H1 (cell line): ENCODE data around the gene DEDD. TPM values are rescaled to one million over a fixed set of nuclear protein-coding genes. Genes with fewer than 3 reads are reported as not detected.

Source experiments
- CTCF ChIA-PET: fragments of 300-600 bp; sonication (Branson Sonifier 250); formaldehyde crosslinking; loops from one replicate; lab custom pipeline; 2021; ENCODE audit not compliant: partially characterized antibody; lab: Charles Lee
- POLR2A ChIA-PET: fragments of 300-600 bp; sonication (Branson Sonifier 250); formaldehyde crosslinking; loops from one replicate; lab custom pipeline; 2021; ENCODE audit warnings: inconsistent platforms; ENCODE audit not compliant: partially characterized antibody; lab: Charles Lee
- DNase-seq, 2 experiments: peaks; one replicate each; pipeline versions ENCODE4 v3.0.0 to v3.0.0-alpha.2; 2010 to 2022; ENCODE audit warnings: low spot score in 2 of 2, low read depth in 1 of 2, mixed read lengths in 1 of 2
- FAIRE-seq: peaks from 2 replicates; lab custom pipeline; 2011; peaks lifted over from hg19 to GRCh38; lab: Jason Lieb, UNC
- H2AFZ ChIP-seq: 2 replicates; pipeline ENCODE4 v1.8.1; 2012; ENCODE audit warnings: low read length, inconsistent platforms
- H2AK5ac ChIP-seq: 2 replicates; pipeline ENCODE4 v1.6.1; 2013; ENCODE audit warnings: low read depth, low read length
- H2BK120ac ChIP-seq: replicated peaks from 2 replicates; pipeline ENCODE3; 2013; ENCODE audit warnings: low read depth, low read length, inconsistent platforms
- H2BK12ac ChIP-seq: 2 replicates; pipeline ENCODE4 v1.6.1; 2013; ENCODE audit warnings: low read depth, low read length
- H2BK15ac ChIP-seq: 2 replicates; pipeline ENCODE4 v1.6.1; 2013; ENCODE audit warnings: low read length
- H2BK20ac ChIP-seq: 2 replicates; pipeline ENCODE4 v1.6.1; 2013; ENCODE audit warnings: low read length
- H2BK5ac ChIP-seq: 2 replicates; pipeline ENCODE4 v1.6.1; 2013; ENCODE audit warnings: low read depth, low read length
- H3K14ac ChIP-seq: 2 replicates; pipeline ENCODE4 v1.6.1; 2013; ENCODE audit warnings: inconsistent platforms; ENCODE audit not compliant: insufficient read length
- H3K18ac ChIP-seq: 2 replicates; pipeline ENCODE4 v1.6.1; 2013; ENCODE audit warnings: low read length; ENCODE audit errors: extremely low read depth
- H3K23ac ChIP-seq: 2 replicates; pipeline ENCODE4 v1.6.1; 2013; ENCODE audit warnings: inconsistent platforms; ENCODE audit not compliant: insufficient read length
- H3K23me2 ChIP-seq: 2 replicates; pipeline ENCODE4 v1.6.1; 2013; ENCODE audit warnings: low read depth, low read length
- H3K27ac ChIP-seq: 2 replicates; pipeline ENCODE4 v1.6.1; 2011; ENCODE audit warnings: low read depth, low read length, inconsistent platforms
- H3K27me3 ChIP-seq, 4 experiments: replicated peaks in 1 of 4; 1 replicate in 1 of 4; 2 replicates in 3 of 4; pipeline versions ENCODE4 v1.6.1 to v1.8.1; 2011 to 2013; ENCODE audit warnings: low read length in 3 of 4, mild to moderate bottlenecking in 3 of 4, inconsistent platforms in 2 of 4, mixed read lengths in 2 of 4, moderate library complexity in 1 of 4; ENCODE audit not compliant: control insufficient read depth in 3 of 4, insufficient read depth in 3 of 4; ENCODE audit errors: extremely low read depth in 1 of 4
- H3K36me3 ChIP-seq, 4 experiments: 2 replicates each; pipeline versions ENCODE4 v1.6.1 to v1.8.1; 2011 to 2013; ENCODE audit warnings: mild to moderate bottlenecking in 4 of 4, low read length in 3 of 4, moderate library complexity in 2 of 4, control low read depth in 1 of 4, inconsistent platforms in 1 of 4; ENCODE audit not compliant: insufficient read depth in 4 of 4, control insufficient read depth in 2 of 4
- H3K4ac ChIP-seq: replicated peaks from 2 replicates; pipeline ENCODE3; 2013; ENCODE audit warnings: low read length, low read depth, mixed read lengths, inconsistent platforms; ENCODE audit not compliant: insufficient read length
- H3K4me1 ChIP-seq, 4 experiments: replicated peaks in 1 of 4; 1 replicate in 1 of 4; 2 replicates in 3 of 4; pipeline versions ENCODE4 v1.6.1 to v1.8.1; 2011 to 2013; ENCODE audit warnings: low read length in 3 of 4, inconsistent platforms in 2 of 4, mixed read lengths in 1 of 4; ENCODE audit not compliant: insufficient read depth in 4 of 4, control insufficient read depth in 3 of 4
- H3K4me2 ChIP-seq, 2 experiments: 2 replicates each; pipeline versions ENCODE4 v1.6.1 to v1.8.1; 2011 to 2013; ENCODE audit warnings: low read depth in 2 of 2, low read length in 2 of 2, control low read depth in 1 of 2, inconsistent platforms in 1 of 2, mild to moderate bottlenecking in 1 of 2; ENCODE audit not compliant: insufficient read depth in 1 of 2
- H3K4me3 ChIP-seq, 4 experiments: fragments of 200-600, 300-600 bp in 1 of 4; sonication (generic), shearing (Covaris generic), sonication (Bioruptor Twin) in 1 of 4; 2 replicates each; pipeline versions ENCODE4 v1.5.1 to v1.8.1; 2011 to 2016; ENCODE audit warnings: low read length in 4 of 4, low read depth in 3 of 4, control low read depth in 2 of 4, inconsistent platforms in 2 of 4, mild to moderate bottlenecking in 2 of 4, mixed read lengths in 1 of 4, moderate library complexity in 1 of 4; ENCODE audit not compliant: insufficient read depth in 2 of 4; ENCODE audit errors: extremely low read depth in 1 of 4
- H3K56ac ChIP-seq: replicated peaks from 2 replicates; pipeline ENCODE3; 2013; ENCODE audit warnings: low read depth, mild to moderate bottlenecking, mixed read lengths, low read length, inconsistent platforms; ENCODE audit not compliant: insufficient read length
- H3K79me1 ChIP-seq: 2 replicates; pipeline ENCODE4 v1.6.1; 2013; ENCODE audit warnings: low read depth, low read length, control low read depth
- H3K79me2 ChIP-seq, 2 experiments: 2 replicates each; pipeline versions ENCODE4 v1.6.1 to v1.8.1; 2012 to 2013; ENCODE audit warnings: low read length in 2 of 2, mild to moderate bottlenecking in 2 of 2, inconsistent platforms in 1 of 2; ENCODE audit not compliant: insufficient read depth in 2 of 2, control insufficient read depth in 1 of 2
- H3K9ac ChIP-seq, 4 experiments: replicated peaks in 1 of 4; 1 replicate in 1 of 4; 2 replicates in 3 of 4; pipeline versions ENCODE4 v1.6.1 to v1.8.1; 2011 to 2013; ENCODE audit warnings: low read depth in 3 of 4, low read length in 3 of 4, control low read depth in 2 of 4, mild to moderate bottlenecking in 2 of 4, moderate library complexity in 2 of 4, inconsistent platforms in 1 of 4; ENCODE audit errors: extremely low read depth in 1 of 4
- H3K9me3 ChIP-seq, 2 experiments: 2 replicates each; pipeline versions ENCODE4 v1.6.1 to v1.8.1; 2012 to 2013; ENCODE audit warnings: mild to moderate bottlenecking in 2 of 2, moderate library complexity in 2 of 2, control low read depth in 1 of 2, inconsistent platforms in 1 of 2, low read depth in 1 of 2, low read length in 1 of 2, mixed read lengths in 1 of 2; ENCODE audit not compliant: insufficient read depth in 2 of 2
- H4K20me1 ChIP-seq, 2 experiments: replicated peaks in 1 of 2; 2 replicates each; pipeline versions ENCODE3 to v1.8.1; 2011 to 2013; ENCODE audit warnings: inconsistent platforms in 2 of 2, low read length in 2 of 2, mild to moderate bottlenecking in 1 of 2; ENCODE audit not compliant: insufficient read depth in 2 of 2, control insufficient read depth in 1 of 2
- H4K5ac ChIP-seq: 2 replicates; pipeline ENCODE4 v1.6.1; 2013; ENCODE audit warnings: low read length, low read depth, mixed read lengths, inconsistent platforms; ENCODE audit not compliant: insufficient read length
- H4K8ac ChIP-seq: 2 replicates; pipeline ENCODE4 v1.8.0; 2013; ENCODE audit warnings: mild to moderate bottlenecking, moderate library complexity, low read length, inconsistent platforms; ENCODE audit not compliant: insufficient read depth; ENCODE audit errors: extremely low read depth
- H4K91ac ChIP-seq: replicated peaks from 2 replicates; pipeline ENCODE3; 2013; ENCODE audit warnings: low read length, mixed read lengths, inconsistent platforms; ENCODE audit not compliant: insufficient read length
- BACH1 ChIP-seq: IDR thresholded peaks from 2 replicates; pipeline ENCODE4 v1.6.1; 2012; ENCODE audit warnings: low read length, improper control_type of control experiment
- BRCA1 ChIP-seq: IDR thresholded peaks from 2 replicates; pipeline ENCODE4 v1.6.1; 2012; ENCODE audit warnings: low read depth, low read length, improper control_type of control experiment
- EP300 ChIP-seq, 2 experiments: IDR thresholded peaks; 1 replicate in 1 of 2; 2 replicates in 1 of 2; pipeline ENCODE4 v1.6.1; 2011 to 2012; ENCODE audit warnings: low read depth in 2 of 2, low read length in 2 of 2, mild to moderate bottlenecking in 2 of 2, borderline replicate concordance in 1 of 2, inconsistent platforms in 1 of 2, moderate library complexity in 1 of 2
- EZH2 ChIP-seq: fragments of 200-600 bp; sonication (generic); IDR thresholded peaks from 2 replicates; pipeline ENCODE4 v1.7.1; 2012; ENCODE audit warnings: low read depth, mild to moderate bottlenecking, moderate library complexity, low read length, inconsistent platforms; ENCODE audit not compliant: severe bottlenecking
- JUND ChIP-seq: IDR thresholded peaks from 2 replicates; pipeline ENCODE4 v1.6.1; 2011; ENCODE audit warnings: mild to moderate bottlenecking, improper control_type of control experiment, low read length
- NANOG ChIP-seq: IDR thresholded peaks from 2 replicates; pipeline ENCODE4 v1.6.1; 2011; ENCODE audit warnings: low read length, low read depth, mild to moderate bottlenecking, inconsistent platforms; ENCODE audit not compliant: insufficient read depth, poor library complexity, severe bottlenecking
- POLR2A ChIP-seq, 2 experiments: IDR thresholded peaks; 1 replicate in 1 of 2; 2 replicates in 1 of 2; pipeline ENCODE4 v1.6.1; 2011; ENCODE audit warnings: low read depth in 2 of 2, low read length in 2 of 2, mild to moderate bottlenecking in 2 of 2; ENCODE audit errors: control extremely low read depth in 1 of 2
- RXRA ChIP-seq: IDR thresholded peaks from 2 replicates; pipeline ENCODE4 v1.6.1; 2011; ENCODE audit warnings: low read depth, mild to moderate bottlenecking, low read length, moderate library complexity; ENCODE audit not compliant: insufficient read depth
- SIRT6 ChIP-seq: IDR thresholded peaks from one replicate; pipeline ENCODE4 v1.7.1; 2012; ENCODE audit warnings: low read length, inconsistent platforms
- SP1 ChIP-seq: IDR thresholded peaks from 2 replicates; pipeline ENCODE4 v1.6.1; 2011; ENCODE audit warnings: low read depth, low read length
- SP4 ChIP-seq: IDR thresholded peaks from 2 replicates; pipeline ENCODE4 v1.6.1; 2012; ENCODE audit warnings: low read length, inconsistent platforms
- ZNF274 ChIP-seq: IDR thresholded peaks from 2 replicates; pipeline ENCODE4 v1.7.0; 2012; ENCODE audit warnings: low read length, borderline replicate concordance; ENCODE audit errors: extremely low read depth
- WGBS, 2 experiments: shearing (Covaris generic) in 1 of 2; methylation state at CpG; one replicate each; pipeline versions ENCODE4 v1.1.6 to v1.1.7; 2013 to 2015; ENCODE audit warnings: low lambda C conversion rate in 2 of 2, mixed read lengths in 2 of 2, inconsistent platforms in 1 of 2, low coverage in 1 of 2, missing lambda C conversion rate in 1 of 2; ENCODE audit not compliant: insufficient replicate concordance in 2 of 2, insufficient coverage in 1 of 2, insufficient read length in 1 of 2; ENCODE audit errors: extremely low coverage in 1 of 2, missing lambda C conversion rate in 1 of 2; 5-methylcytosine and 5-hydroxymethylcytosine counted together
- polyA plus RNA-seq, 7 experiments: library from polyadenylated mRNA; depleted of rRNA in 3 of 7; stranded (reverse) in 5 of 7; unstranded in 2 of 7; fragments of >200 nt in 5 of 7; fragments of 200-250 nt in 2 of 7; gene quantifications; 1 replicate in 5 of 7; 2 replicates in 1 of 7; 4 replicates in 1 of 7; pipeline versions ENCODE4 v1.2.1 to v1.2.3, GENCODE V29; 2011 to 2013; ENCODE audit warnings: missing spikeins in 2 of 7, mixed read lengths in 2 of 7
- total RNA-seq: library from RNA; stranded (reverse); fragmentation: NEBNext Ultra II Directional; extraction: Animal tissue kit (Norgen Biotek cat#: 25700); gene quantifications from 2 replicates; pipeline ENCODE4 v1.2.1, GENCODE V29; 2021
- TF ChIP-seq, protein P1 (sequence below): IDR thresholded peaks from 2 replicates; pipeline ENCODE4 v1.6.1; 2012; ENCODE audit warnings: low read length, inconsistent platforms

Gene DEDD
- total and polyA plus RNA-seq, 2 of the 8 experiments (the other 6 are each of a cell fraction or from before 2014, with no cell fraction given), result 42.6 to 55.9 TPM

DNA sequence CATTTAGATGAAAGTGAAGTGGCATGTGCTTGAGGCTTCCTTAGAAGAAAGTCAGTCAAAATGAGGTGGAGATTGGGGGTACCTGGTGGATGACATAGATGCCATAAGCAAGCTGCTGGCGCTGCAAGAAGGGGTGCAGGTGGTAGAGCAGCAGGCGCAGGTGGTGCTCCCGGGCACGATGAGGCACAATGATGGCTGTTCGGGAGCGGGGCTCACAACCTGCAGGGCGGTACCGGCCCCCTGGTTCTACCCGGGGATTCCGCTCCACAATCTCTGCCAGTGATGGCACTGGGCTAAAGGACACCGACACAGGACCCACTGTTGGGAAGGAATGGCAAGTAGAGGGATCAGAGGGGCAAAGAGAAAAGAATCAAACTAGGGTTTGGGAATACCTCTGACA, 42.4 kb upstream of the DEDD start:
- no peak overlapping the region for H3K4ac ChIP-seq
- peaks cover 13 to 43% (median 29%) of the 10 kb centered on the region in 4 experiments for H3K36me3 ChIP-seq
- H4K5ac ChIP-seq, result no peak overlapping the region
- H3K4me3 ChIP-seq, result no peak overlapping the region
- CTCF ChIA-PET, result interaction anchor here (2.8 kb wide), 1 partner anchor 9 kb away, joined by 27 read pairs; the partner anchor contains the start of gene PPOX
- WGBS, 2 experiments, result 97% methylated on average over 11 of the region's 11 CpGs; no CpG with 5 or more reads in 1 of the 2 experiments
- no peaks in the 10 kb centered on the region for H3K27me3 ChIP-seq
- no peak overlapping the region for H2AFZ ChIP-seq
- H3K79me1 ChIP-seq, result peaks cover 4% of the 10 kb centered on the region
- no peak overlapping the region for H3K27ac ChIP-seq
- H2BK15ac ChIP-seq, result no peak overlapping the region
- H3K14ac ChIP-seq, result no peak overlapping the region
- peaks cover 0 to 13% (median under 1%) of the 10 kb centered on the region in 4 experiments; a peak in 3 of 7 replicates for H3K4me1 ChIP-seq
- H3K4me2 ChIP-seq, result no peak overlapping the region
- H2BK20ac ChIP-seq, result no peak overlapping the region
- H3K23me2 ChIP-seq, result peaks cover 2% of the 10 kb centered on the region; the same call in 1 of the 2 replicates
- no peak overlapping the region for H3K23ac ChIP-seq
- H3K18ac ChIP-seq, result no peak overlapping the region
- POLR2A ChIA-PET, result interaction anchor here (4.0 kb wide), 1 partner anchor 8 kb away, joined by 51 read pairs; the partner anchor contains the start of gene PPOX
- H3K9me3 ChIP-seq, result no peaks in the 10 kb centered on the region
- H2BK120ac ChIP-seq, result no peak overlapping the region
- H3K56ac ChIP-seq, result no peak overlapping the region
- no peak overlapping the region for H4K8ac ChIP-seq
- H2BK12ac ChIP-seq, result no peak overlapping the region
- H2BK5ac ChIP-seq, result no peak overlapping the region
- no peak overlapping the region for H2AK5ac ChIP-seq
- H4K20me1 ChIP-seq, result peaks cover 0 to 6% of the 10 kb centered on the region in 2 experiments
- H4K91ac ChIP-seq, result no peak overlapping the region
- FAIRE-seq (no peak), DNase-seq (no peak)
- H3K79me2 ChIP-seq, result peaks cover 0 to 4% of the 10 kb centered on the region in 2 experiments; a peak in 1 of 4 replicates
- no peak overlapping the region for H3K9ac ChIP-seq
- TF ChIP-seq, protein P1, sequence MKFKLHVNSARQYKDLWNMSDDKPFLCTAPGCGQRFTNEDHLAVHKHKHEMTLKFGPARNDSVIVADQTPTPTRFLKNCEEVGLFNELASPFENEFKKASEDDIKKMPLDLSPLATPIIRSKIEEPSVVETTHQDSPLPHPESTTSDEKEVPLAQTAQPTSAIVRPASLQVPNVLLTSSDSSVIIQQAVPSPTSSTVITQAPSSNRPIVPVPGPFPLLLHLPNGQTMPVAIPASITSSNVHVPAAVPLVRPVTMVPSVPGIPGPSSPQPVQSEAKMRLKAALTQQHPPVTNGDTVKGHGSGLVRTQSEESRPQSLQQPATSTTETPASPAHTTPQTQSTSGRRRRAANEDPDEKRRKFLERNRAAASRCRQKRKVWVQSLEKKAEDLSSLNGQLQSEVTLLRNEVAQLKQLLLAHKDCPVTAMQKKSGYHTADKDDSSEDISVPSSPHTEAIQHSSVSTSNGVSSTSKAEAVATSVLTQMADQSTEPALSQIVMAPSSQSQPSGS, result no peak
- no peak for TF ChIP-seq RXRA
- no peak for TF ChIP-seq JUND
- no peak for TF ChIP-seq ZNF274
- no peak for TF ChIP-seq SP1
- no peak for TF ChIP-seq EZH2
- no peak for TF ChIP-seq SIRT6
- no peak for TF ChIP-seq POLR2A (IDR thresholded peaks at IDR 0.05; ENCODE audit: control extremely low read depth in 1 of 2, low read depth in 2 of 2, low read length in 2 of 2)
- no peak for TF ChIP-seq NANOG
- TF ChIP-seq BACH1, result no peak
- no peak for TF ChIP-seq EP300 (IDR thresholded peaks at IDR 0.05; ENCODE audit: borderline replicate concordance in 1 of 2, low read depth in 2 of 2, low read length in 2 of 2)
- no peak for TF ChIP-seq BRCA1
- TF ChIP-seq SP4, result no peak
